ENCODE measurements around the gene ANXA7.

The ANXA7 gene

DNA sequence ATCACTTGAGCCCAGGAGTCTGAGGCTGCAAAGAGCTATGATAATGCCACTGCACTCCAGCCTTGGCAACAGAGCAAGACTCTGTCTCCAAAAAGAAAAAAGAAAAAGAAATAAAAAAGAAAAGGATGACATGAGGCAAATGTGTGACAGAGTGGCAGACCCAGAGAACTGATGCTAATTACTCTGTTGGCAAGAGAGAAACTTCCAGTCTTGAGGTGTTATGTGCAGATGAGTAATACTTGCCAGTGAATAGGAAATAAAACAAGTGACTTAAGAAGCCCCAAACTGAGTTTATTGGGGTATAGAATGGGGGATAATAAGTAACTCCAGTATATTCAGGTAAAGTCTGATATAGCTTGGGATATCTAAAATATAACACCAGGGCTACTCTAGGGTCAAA is 9.5 kb upstream of the ANXA7 start:
- no peak for TF ChIP-seq CTCF (IDR thresholded peaks at IDR 0.05; ENCODE audit: poor library complexity, severe bottlenecking)
- DNase-seq (ENCODE audit: low spot score) = no peak
- no peaks in the 10 kb centered on the region for H3K27me3 ChIP-seq (ENCODE audit: insufficient read depth, poor library complexity, severe bottlenecking)
- H3K36me3 ChIP-seq (ENCODE audit: low read depth) = peaks cover 28% of the 10 kb centered on the region
- no peak overlapping the region for H3K4me3 ChIP-seq (ENCODE audit: severe bottlenecking)
- H3K4me1 ChIP-seq (ENCODE audit: insufficient read depth, poor library complexity, severe bottlenecking) = peaks cover 4% of the 10 kb centered on the region
- H3K27ac ChIP-seq (ENCODE audit: poor library complexity, severe bottlenecking) = no peak overlapping the region
- ATAC-seq (ENCODE audit: low read depth) = no peak
- H3K9me3 ChIP-seq (ENCODE audit: severe bottlenecking) = no peaks in the 10 kb centered on the region

DNA sequence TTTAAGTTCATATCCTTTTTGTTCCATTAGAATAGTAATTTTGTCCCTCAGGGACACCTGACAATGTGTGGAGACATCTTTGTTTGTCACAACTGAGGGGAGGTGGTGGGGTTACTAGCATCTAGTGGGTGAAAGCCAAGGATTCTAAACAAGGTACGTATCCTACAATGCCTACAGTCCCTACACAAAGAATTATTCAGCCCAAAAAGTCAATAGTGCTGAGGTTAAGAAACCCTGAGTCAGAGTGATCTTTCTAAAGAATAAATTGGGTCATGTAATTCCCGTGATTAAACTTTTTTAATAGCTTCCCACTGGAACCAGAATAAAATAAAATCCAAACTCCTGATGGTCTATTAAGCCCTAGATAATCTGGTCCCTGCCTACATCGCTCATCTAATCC is 2.7 kb upstream of the ANXA7 start:
- ATAC-seq (ENCODE audit: low read depth) (no peak), DNase-seq (ENCODE audit: low spot score) (no peak)
- Histone ChIP-seq H3K27me3 (ENCODE audit: insufficient read depth, poor library complexity, severe bottlenecking) (no peaks in the 10 kb centered on the region), H3K4me1 (ENCODE audit: insufficient read depth, poor library complexity, severe bottlenecking) (peaks cover 9% of the 10 kb centered on the region), H3K36me3 (ENCODE audit: low read depth) (no peaks in the 10 kb centered on the region), H3K9me3 (ENCODE audit: severe bottlenecking) (no peaks in the 10 kb centered on the region), H3K4me3 (ENCODE audit: severe bottlenecking) (no peak overlapping the region), H3K27ac (ENCODE audit: poor library complexity, severe bottlenecking) (no peak overlapping the region)
- TF ChIP-seq CTCF (IDR thresholded peaks at IDR 0.05; ENCODE audit: poor library complexity, severe bottlenecking) = no peak

- Histone ChIP-seq H3K9me3 (ENCODE audit: severe bottlenecking) (no peaks in the 10 kb centered on the region), H3K4me3 (ENCODE audit: severe bottlenecking) (peak overlapping the region; percentile 98), H3K27me3 (ENCODE audit: insufficient read depth, poor library complexity, severe bottlenecking) (no peaks in the 10 kb centered on the region), H3K27ac (ENCODE audit: poor library complexity, severe bottlenecking) (peak overlapping the region; percentile 86), H3K4me1 (ENCODE audit: insufficient read depth, poor library complexity, severe bottlenecking) (peaks cover 9% of the 10 kb centered on the region), H3K36me3 (ENCODE audit: low read depth) (no peaks in the 10 kb centered on the region)
- DNase-seq (ENCODE audit: low spot score) = no peak
- TF ChIP-seq CTCF (IDR thresholded peaks at IDR 0.05; ENCODE audit: poor library complexity, severe bottlenecking) = no peak
- peak; percentile 29 for ATAC-seq (ENCODE audit: low read depth)
These were observed 530 bp upstream of the ANXA7 start for GRCh38 chr10:73414230-73414945.

DNA sequence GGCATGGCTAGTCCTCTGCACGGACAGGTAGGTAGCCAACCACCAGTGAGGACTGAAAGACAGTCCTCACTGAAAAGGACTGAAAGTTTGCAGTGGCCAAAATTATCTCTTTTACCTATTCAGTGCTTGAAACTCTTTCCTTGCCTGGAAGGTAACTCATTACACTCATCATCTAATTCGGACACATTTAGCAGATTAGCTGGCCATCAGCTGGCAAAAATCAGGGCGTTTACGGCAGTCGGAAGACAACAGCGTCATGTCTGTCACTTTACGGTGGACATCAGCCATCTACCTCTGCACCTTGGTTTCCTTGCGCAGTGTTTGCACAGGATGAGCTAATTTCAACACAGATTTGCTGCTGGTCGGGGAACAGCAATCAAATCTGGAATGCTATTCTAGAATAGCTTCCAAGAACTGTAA is 740 bp downstream of the ANXA7 start:
- Histone ChIP-seq H3K27ac (ENCODE audit: poor library complexity, severe bottlenecking) (peak overlapping the region; percentile 86), H3K4me3 (ENCODE audit: severe bottlenecking) (peak overlapping the region; percentile 98), H3K4me1 (ENCODE audit: insufficient read depth, poor library complexity, severe bottlenecking) (peaks cover 10% of the 10 kb centered on the region), H3K27me3 (ENCODE audit: insufficient read depth, poor library complexity, severe bottlenecking) (no peaks in the 10 kb centered on the region), H3K36me3 (ENCODE audit: low read depth) (no peaks in the 10 kb centered on the region), H3K9me3 (ENCODE audit: severe bottlenecking) (no peaks in the 10 kb centered on the region)
- TF ChIP-seq CTCF (IDR thresholded peaks at IDR 0.05; ENCODE audit: poor library complexity, severe bottlenecking) = no peak
- DNase-seq (ENCODE audit: low spot score) (no peak), ATAC-seq (ENCODE audit: low read depth) (peak; percentile 39)

GRCh38 chr10:73410897-73411296 is 3.0 kb downstream of the ANXA7 start:
- Histone ChIP-seq H3K4me1 (ENCODE audit: insufficient read depth, poor library complexity, severe bottlenecking) (peaks cover 10% of the 10 kb centered on the region), H3K36me3 (ENCODE audit: low read depth) (peaks cover 9% of the 10 kb centered on the region), H3K27ac (ENCODE audit: poor library complexity, severe bottlenecking) (no peak overlapping the region), H3K4me3 (ENCODE audit: severe bottlenecking) (no peak overlapping the region), H3K27me3 (ENCODE audit: insufficient read depth, poor library complexity, severe bottlenecking) (no peaks in the 10 kb centered on the region), H3K9me3 (ENCODE audit: severe bottlenecking) (no peaks in the 10 kb centered on the region)
- TF ChIP-seq CTCF (IDR thresholded peaks at IDR 0.05; ENCODE audit: poor library complexity, severe bottlenecking) = no peak
- ATAC-seq (ENCODE audit: low read depth) (no peak), DNase-seq (ENCODE audit: low spot score) (no peak)
